AG09319 (cell line): ENCODE measurements around the gene SCAMP2.
"Not testable (repeated sequence)": the region's sequence is repeated elsewhere in the genome, so short reads cannot be mapped to it uniquely, and the experiment has no call there.

Experiments
- DNase-seq: peaks from one replicate; pipeline ENCODE4 v3.0.0-alpha.2; 2010; ENCODE audit warnings: low read depth; ENCODE audit errors: extremely low read depth
- CTCF ChIP-seq: IDR thresholded peaks from 2 replicates; pipeline ENCODE4 v1.5.1; 2011; ENCODE audit warnings: low read depth, mild to moderate bottlenecking, inconsistent platforms, low read length, moderate library complexity

SCAMP2 gene

DNA sequence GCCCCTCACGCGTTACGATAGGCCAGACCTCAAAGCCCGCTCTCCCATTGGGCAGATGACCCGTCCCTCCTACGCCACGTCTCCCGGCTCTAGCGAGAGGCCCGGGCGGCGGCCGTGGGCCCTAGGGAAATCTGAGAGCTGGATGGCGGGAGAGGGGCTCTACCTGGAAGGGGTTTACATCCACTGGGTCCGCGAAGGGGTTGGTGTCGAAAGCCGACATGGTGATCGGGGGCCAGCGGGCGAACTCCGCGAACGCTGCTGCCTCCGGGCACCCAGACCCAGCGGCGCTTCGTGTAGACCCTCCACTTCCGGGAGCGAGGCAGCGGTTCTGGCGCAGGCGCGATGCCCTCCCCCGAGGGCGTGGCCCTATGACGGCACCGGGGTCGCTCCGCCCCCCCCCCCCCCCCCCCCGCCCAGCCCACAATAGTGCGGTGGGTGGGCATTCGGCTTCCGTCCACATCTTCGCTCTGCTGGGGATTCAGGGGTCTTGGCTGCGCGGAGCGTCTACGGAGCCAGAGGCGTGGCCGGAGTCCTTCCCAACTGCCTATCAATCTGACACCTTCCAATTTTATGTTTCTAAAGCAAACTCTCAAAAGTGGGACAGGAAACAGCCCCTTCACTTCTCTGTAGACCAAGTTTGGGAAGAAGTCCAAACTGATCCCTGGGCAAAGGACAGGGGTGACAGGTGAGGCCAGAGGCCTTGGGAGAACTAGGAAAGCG lies at the start of gene SCAMP2:
SCAMP2 (minus strand) TSS at position 330 of the 720 bp plus-strand sequence; CDS start at position 220, 110 bp downstream.
- peak; percentile 81 for DNase-seq
- TF ChIP-seq CTCF: no peak

DNA sequence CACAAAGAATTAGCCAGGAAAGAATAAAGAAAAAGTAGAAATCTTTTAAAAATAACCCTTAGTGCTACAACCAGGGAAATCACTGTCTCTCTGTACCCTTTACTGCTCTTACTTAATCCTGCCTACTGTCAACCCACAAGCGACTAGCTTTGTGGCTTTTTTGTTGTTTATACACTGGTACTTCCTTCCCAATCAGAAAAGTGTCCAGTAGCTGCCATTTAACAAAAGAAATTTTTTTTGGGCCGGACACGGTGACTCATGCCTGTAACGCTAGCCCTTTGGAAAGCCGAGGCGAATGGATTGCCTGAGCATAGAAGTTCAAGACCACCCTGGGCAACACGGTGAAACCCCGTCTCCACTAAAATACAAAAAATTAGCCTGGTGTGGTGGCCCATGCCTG lies 47.3 kb upstream of the SCAMP2 start:
- TF ChIP-seq CTCF: no peak
- DNase-seq: no peak

GRCh38 chr15:74917676-74918075 lies 44.5 kb upstream of the SCAMP2 start:
- no peak for TF ChIP-seq CTCF
- DNase-seq: no peak

DNA sequence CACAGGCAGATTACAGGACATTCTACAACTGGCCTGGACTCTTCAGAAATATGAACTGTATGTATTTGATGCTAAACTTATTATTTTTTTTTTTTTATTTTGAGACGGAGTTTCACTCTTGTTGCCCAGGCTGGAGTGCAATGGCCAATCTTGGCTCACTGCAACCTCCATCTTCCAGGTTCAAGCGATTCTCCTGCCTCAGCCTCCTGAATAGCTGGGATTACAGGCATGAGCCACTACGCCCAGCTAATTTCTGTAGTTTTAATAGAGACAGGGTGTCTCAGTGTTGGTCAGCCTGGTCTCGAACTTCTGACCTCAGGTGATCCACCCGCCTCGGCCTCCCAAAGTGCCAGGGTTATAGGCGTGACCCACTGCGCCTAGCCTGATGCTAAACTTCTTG lies 40.6 kb upstream of the SCAMP2 start:
- not testable (repeated sequence) for DNase-seq

DNA sequence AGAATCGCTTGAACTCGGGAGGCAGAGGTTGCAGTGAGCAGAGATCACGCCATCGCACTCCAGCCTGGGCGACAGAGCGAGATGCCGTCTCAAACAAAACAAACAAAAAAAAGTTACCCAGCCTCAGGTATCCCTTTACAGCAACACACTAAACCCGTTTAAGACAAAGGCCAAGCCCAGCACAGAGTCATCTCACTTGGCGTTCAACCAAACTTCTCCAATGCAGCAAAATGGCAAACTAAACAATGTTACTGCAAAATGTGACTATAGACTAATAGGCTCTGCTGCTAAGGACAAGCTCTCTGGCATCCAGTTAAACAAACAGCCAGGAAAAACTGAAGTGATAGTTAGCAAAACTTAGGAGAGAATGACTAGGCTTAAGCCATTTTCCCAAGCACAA lies 39.9 kb upstream of the SCAMP2 start:
- no peak for TF ChIP-seq CTCF
- no peak for DNase-seq

DNA sequence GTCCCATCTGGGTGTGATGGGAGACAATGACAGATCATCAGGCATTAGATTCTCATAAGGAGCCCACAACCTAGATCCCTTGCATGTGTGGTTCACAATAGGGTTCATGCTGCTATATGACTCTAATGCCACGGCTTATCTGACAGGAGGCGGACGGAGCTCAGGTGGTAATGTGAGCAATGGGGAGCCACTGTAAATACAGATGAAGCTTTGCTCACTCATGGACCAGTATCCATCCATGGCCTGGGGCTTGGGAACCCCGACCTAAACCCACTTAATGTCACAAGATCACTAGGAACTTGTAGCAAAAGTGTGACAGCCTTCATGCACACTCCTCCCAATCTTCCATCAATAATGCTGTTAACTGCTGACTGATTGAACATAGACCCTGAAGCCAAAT lies 35.5 kb upstream of the SCAMP2 start:
- TF ChIP-seq CTCF: no peak
- DNase-seq: no peak

DNA sequence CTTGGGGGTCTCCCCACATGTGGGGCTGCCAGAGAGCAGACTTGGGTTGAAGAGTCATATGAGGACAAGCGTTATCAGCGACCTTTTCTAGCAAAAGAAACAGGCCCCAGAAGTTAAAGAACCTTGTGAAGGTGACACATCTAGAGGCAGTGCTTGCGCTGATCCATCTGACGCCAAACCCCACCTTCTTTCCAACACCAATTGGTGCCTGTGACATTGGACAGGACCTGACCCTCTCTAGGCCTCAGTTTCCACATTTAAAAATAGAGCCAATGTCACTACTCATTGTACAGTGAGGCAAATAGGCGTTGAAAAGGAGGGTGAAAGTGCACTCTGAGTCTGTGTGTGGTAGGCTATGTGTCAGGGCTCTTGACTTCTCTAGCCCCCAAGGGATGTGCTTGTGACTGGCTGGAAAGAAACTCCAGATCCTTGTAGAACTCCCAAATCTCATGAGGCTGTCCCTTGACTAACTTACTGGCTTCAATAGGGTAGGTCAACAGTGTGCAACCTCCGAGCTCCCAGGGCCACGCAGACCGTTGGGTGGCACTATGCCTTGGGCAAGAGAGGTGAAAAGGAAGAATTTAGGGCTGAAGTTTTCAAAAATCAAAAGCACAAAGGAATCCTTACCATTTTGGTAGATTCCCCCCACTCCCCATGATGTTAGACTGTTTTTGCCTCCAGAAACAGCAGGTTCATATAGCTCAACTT lies 34.2 kb upstream of the SCAMP2 start:
- TF ChIP-seq CTCF: no peak
- DNase-seq: no peak
